ENCODE measurements around the gene CYP1A1.

Gene CYP1A1

GRCh38 chr15:74725845-74726773 is 781 bp upstream of the CYP1A1 start:
- no peak for DNase-seq
- TF ChIP-seq POLR2A (IDR thresholded peaks at IDR 0.05; ENCODE audit: low read length) (no peak), GATA1 (IDR thresholded peaks at IDR 0.05; ENCODE audit: low read depth, low read length) (no peak)

- no peak for TF ChIP-seq POLR2A (IDR thresholded peaks at IDR 0.05; ENCODE audit: low read length)
- TF ChIP-seq GATA1 (IDR thresholded peaks at IDR 0.05; ENCODE audit: low read depth, low read length): no peak
- no peak for DNase-seq
Observed at GRCh38 chr15:74724570-74725224, 631 bp downstream of the CYP1A1 start.

GRCh38 chr15:74723754-74724334 is 1.5 kb downstream of the CYP1A1 start:
- no peak for DNase-seq

GRCh38 chr15:74723187-74723586 is 2.1 kb downstream of the CYP1A1 start:
- TF ChIP-seq GATA1 (IDR thresholded peaks at IDR 0.05; ENCODE audit: low read depth, low read length): no peak
- TF ChIP-seq POLR2A (IDR thresholded peaks at IDR 0.05; ENCODE audit: low read length): no peak

More at GRCh38 chr15:74723754-74724334, 1.5 kb downstream of the CYP1A1 start:
- no peak for TF ChIP-seq GATA1 (IDR thresholded peaks at IDR 0.05; ENCODE audit: low read depth, low read length)

DNA sequence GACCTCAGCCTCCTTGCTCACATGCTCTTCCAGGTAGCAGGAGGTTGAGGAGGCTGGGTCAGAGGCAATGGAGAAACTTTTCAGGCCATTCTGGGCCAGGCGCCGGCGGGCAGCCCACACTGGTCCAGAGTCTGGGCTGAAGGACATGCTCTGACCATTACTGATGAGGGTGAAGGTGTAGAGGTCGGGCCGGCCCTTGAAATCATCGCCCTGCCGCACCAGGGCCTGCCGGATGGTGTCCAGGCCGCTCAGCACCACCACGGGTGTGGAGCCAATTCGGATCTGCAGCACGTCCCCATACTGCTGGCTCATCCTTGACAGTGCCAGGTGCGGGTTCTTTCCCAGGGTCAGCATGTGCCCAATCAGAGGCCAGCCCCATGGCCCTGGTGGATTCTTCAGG is 2.7 kb downstream of the CYP1A1 start:
- no peak for DNase-seq
- no peak for TF ChIP-seq GATA1 (IDR thresholded peaks at IDR 0.05; ENCODE audit: low read depth, low read length)
- TF ChIP-seq POLR2A (IDR thresholded peaks at IDR 0.05; ENCODE audit: low read length): no peak

More at GRCh38 chr15:74723187-74723586, 2.1 kb downstream of the CYP1A1 start:
- no peak for DNase-seq

DNA sequence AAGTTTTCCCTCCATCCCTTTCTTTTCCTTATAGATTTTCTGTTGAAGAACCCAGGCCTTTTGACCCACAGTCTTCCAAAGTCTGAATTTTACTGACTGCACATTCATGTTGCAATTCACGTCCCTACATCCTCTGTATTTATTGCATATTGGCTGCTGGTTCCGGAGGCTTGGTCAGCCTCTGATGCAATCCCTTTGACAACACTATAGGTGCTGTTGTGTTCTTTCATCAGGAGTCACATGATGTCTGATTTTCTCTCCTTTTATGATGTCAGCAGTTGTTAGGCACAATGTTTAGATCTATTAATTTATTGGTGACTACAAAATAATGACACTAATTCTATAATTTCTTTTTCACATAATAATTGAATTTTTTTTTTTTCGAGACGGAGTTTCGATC is 8.7 kb downstream of the CYP1A1 start:
- no peak for DNase-seq

GRCh38 chr15:74712311-74712710 is 13.0 kb downstream of the CYP1A1 start:
- no peak for TF ChIP-seq POLR2A (IDR thresholded peaks at IDR 0.05; ENCODE audit: low read length)
- TF ChIP-seq GATA1 (IDR thresholded peaks at IDR 0.05; ENCODE audit: low read depth, low read length): no peak
- DNase-seq: no peak

More for the DNA sequence above, 8.7 kb downstream of the CYP1A1 start:
- TF ChIP-seq GATA1 (IDR thresholded peaks at IDR 0.05; ENCODE audit: low read depth, low read length) (no peak), POLR2A (IDR thresholded peaks at IDR 0.05; ENCODE audit: low read length) (no peak)

GRCh38 chr15:74710319-74711094 is 14.8 kb downstream of the CYP1A1 start:
- DNase-seq: no peak
- TF ChIP-seq GATA1 (IDR thresholded peaks at IDR 0.05; ENCODE audit: low read depth, low read length): no peak
- TF ChIP-seq POLR2A (IDR thresholded peaks at IDR 0.05; ENCODE audit: low read length): no peak

DNA sequence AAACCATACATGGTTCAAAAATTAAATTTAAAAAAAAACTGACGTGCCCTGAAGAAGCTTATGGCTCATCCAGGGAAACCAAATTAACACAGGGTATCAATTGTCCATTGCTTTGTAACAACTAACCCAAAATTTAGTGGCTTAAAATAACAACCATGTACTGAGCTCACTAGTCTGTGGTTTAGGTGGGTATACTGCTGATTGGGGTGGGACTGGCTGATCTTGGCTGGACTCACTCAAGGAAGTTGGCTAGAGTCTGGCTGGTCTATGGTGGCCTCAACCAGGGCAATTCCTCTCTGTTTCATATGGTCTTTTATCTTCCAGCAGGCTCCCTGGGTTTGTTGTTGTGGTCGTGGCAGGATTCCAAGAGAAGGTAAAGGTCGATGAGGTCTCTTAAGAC is 15.4 kb downstream of the CYP1A1 start:
- TF ChIP-seq POLR2A (IDR thresholded peaks at IDR 0.05; ENCODE audit: low read length): no peak
- TF ChIP-seq GATA1 (IDR thresholded peaks at IDR 0.05; ENCODE audit: low read depth, low read length): no peak
- DNase-seq: no peak

GRCh38 chr15:74709011-74709410 is 16.3 kb downstream of the CYP1A1 start:
- no peak for DNase-seq
- no peak for TF ChIP-seq GATA1 (IDR thresholded peaks at IDR 0.05; ENCODE audit: low read depth, low read length)
- TF ChIP-seq POLR2A (IDR thresholded peaks at IDR 0.05; ENCODE audit: low read length): no peak

GRCh38 chr15:74696808-74697207 is 28.5 kb downstream of the CYP1A1 start:
- DNase-seq: no peak
- TF ChIP-seq POLR2A (IDR thresholded peaks at IDR 0.05; ENCODE audit: low read length): no peak
- TF ChIP-seq GATA1 (IDR thresholded peaks at IDR 0.05; ENCODE audit: low read depth, low read length): no peak

- no peak for DNase-seq
- no peak for TF ChIP-seq GATA1 (IDR thresholded peaks at IDR 0.05; ENCODE audit: low read depth, low read length)
- TF ChIP-seq POLR2A (IDR thresholded peaks at IDR 0.05; ENCODE audit: low read length): no peak
Observed at GRCh38 chr15:74696398-74696729, 29.0 kb downstream of the CYP1A1 start.

- DNase-seq: peak; percentile 90 to 91
- TF ChIP-seq POLR2A (IDR thresholded peaks at IDR 0.05; ENCODE audit: low read length) (peak; percentile 61), GATA1 (IDR thresholded peaks at IDR 0.05; ENCODE audit: low read depth, low read length) (no peak)
Observed at GRCh38 chr15:74695597-74696397, 29.5 kb downstream of the CYP1A1 start, which contains the start of gene EDC3. EDC3 (minus strand) TSS chr15:74696024; CDS start chr15:74675124, 20,900 bp downstream.

Measured in erythroblast (primary cell).